Sigmoid colon (tissue), 3 donors: ENCODE measurements around the gene FUT6.

Experiments
- POLR2A ChIP-seq, 2 donors: fragments of 450-650 bp; IDR thresholded peaks; one replicate each; pipeline ENCODE4 v1.6.1; 2016; ENCODE audit warnings: antibody characterized with exemption in 2 of 2, mild to moderate bottlenecking in 2 of 2, moderate library complexity in 2 of 2
- TF ChIP-seq, protein P1 (sequence below), 4 experiments: fragments of 450-650 bp in 3 of 4; fragments of 200-600 bp in 1 of 4; IDR thresholded peaks; one replicate each; pipeline ENCODE4 v1.5.1; 2016 to 2019; ENCODE audit warnings: antibody characterized with exemption in 4 of 4, mild to moderate bottlenecking in 3 of 4, moderate library complexity in 2 of 4

DNA sequence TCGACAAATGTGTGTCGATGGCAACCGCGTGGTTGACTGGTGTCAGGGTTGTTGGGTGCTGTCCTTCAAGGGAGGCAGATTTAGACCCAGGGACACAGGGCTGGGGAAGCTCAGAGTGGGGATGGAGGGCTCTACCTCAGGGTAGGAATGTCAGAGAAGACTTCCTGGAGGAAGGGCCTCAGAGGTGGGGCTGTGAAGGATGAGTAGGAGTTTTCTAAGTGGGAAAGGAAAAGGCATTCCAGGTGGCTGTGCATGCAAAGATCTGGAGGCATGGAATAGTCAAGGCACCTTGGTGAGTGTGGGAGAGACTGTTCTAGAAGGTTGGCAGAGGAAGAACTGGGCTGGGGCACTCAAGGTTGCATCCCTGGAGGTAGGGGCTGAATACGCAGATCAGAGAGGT lies 32.6 kb downstream of the FUT6 start:
- no peak for TF ChIP-seq POLR2A (IDR thresholded peaks at IDR 0.05)
- TF ChIP-seq, protein P1, sequence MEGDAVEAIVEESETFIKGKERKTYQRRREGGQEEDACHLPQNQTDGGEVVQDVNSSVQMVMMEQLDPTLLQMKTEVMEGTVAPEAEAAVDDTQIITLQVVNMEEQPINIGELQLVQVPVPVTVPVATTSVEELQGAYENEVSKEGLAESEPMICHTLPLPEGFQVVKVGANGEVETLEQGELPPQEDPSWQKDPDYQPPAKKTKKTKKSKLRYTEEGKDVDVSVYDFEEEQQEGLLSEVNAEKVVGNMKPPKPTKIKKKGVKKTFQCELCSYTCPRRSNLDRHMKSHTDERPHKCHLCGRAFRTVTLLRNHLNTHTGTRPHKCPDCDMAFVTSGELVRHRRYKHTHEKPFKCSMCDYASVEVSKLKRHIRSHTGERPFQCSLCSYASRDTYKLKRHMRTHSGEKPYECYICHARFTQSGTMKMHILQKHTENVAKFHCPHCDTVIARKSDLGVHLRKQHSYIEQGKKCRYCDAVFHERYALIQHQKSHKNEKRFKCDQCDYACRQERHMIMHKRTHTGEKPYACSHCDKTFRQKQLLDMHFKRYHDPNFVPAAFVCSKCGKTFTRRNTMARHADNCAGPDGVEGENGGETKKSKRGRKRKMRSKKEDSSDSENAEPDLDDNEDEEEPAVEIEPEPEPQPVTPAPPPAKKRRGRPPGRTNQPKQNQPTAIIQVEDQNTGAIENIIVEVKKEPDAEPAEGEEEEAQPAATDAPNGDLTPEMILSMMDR (IDR thresholded peaks at IDR 0.05) = no peak
